Endodermal cell (in vitro differentiated cells): Measurements from ENCODE around the gene PPARG. TPM values are rescaled to one million over a fixed set of nuclear protein-coding genes. Genes with fewer than 3 reads are reported as not detected.

ENCODE experiments used
- DNase-seq: peaks from one replicate; pipeline ENCODE4 v3.0.0-alpha.2; 2017
- H3K27ac ChIP-seq: 2 replicates; pipeline ENCODE4 v1.5.1; 2013; ENCODE audit warnings: mild to moderate bottlenecking, low read depth, low read length, moderate library complexity
- H3K27me3 ChIP-seq: 2 replicates; pipeline ENCODE4 v1.6.1; 2013; ENCODE audit warnings: mild to moderate bottlenecking, low read length, moderate library complexity; ENCODE audit not compliant: insufficient read depth, control insufficient read depth, poor library complexity, severe bottlenecking
- H3K36me3 ChIP-seq: 2 replicates; pipeline ENCODE4 v1.7.0; 2013; ENCODE audit warnings: mild to moderate bottlenecking, low read length, moderate library complexity; ENCODE audit not compliant: control insufficient read depth, insufficient read depth
- H3K4me1 ChIP-seq: one replicate; pipeline ENCODE4 v1.7.0; 2013; ENCODE audit warnings: low read length; ENCODE audit not compliant: control insufficient read depth, insufficient read depth
- H3K4me3 ChIP-seq: 2 replicates; pipeline ENCODE4 v1.5.1; 2013; ENCODE audit warnings: mild to moderate bottlenecking, low read length, moderate library complexity
- H3K9ac ChIP-seq: 2 replicates; pipeline ENCODE4 v1.6.1; 2013; ENCODE audit warnings: mild to moderate bottlenecking, low read length, moderate library complexity; ENCODE audit not compliant: poor library complexity, severe bottlenecking; ENCODE audit errors: extremely low read depth
- H3K9me3 ChIP-seq: 2 replicates; pipeline ENCODE4 v1.6.1; 2013; ENCODE audit warnings: mild to moderate bottlenecking, low read length, moderate library complexity; ENCODE audit not compliant: control insufficient read depth
- H3K27ac Mint-ChIP-seq: 2 replicates; pipeline ENCODE4 v1.8.0; 2020; ENCODE audit warnings: mixed read lengths
- H3K27me3 Mint-ChIP-seq: 2 replicates; pipeline ENCODE4 v1.8.0; 2021; ENCODE audit warnings: mild to moderate bottlenecking, mixed read lengths; ENCODE audit not compliant: insufficient read depth
- H3K36me3 Mint-ChIP-seq: 2 replicates; pipeline ENCODE4 v1.8.0; 2020; ENCODE audit warnings: low read depth, mixed read lengths
- H3K4me1 Mint-ChIP-seq: 2 replicates; pipeline ENCODE4 v1.8.0; 2020; ENCODE audit warnings: mixed read lengths
- H3K4me3 Mint-ChIP-seq: 2 replicates; pipeline ENCODE4 v1.8.0; 2020; ENCODE audit warnings: mild to moderate bottlenecking, moderate library complexity, mixed read lengths
- H3K9me3 Mint-ChIP-seq: 2 replicates; pipeline ENCODE4 v1.8.0; 2020; ENCODE audit warnings: mild to moderate bottlenecking, mixed read lengths
- CTCF ChIP-seq: fragments of 200-600 bp; sonication (generic); conservative IDR thresholded peaks from 2 replicates; pipeline ENCODE4 v1.5.0; 2021; ENCODE audit warnings: antibody characterized with exemption, mild to moderate bottlenecking
- WGBS, 2 experiments: methylation state at CpG; one replicate each; pipeline versions ENCODE4 v1.1.5 to v1.1.7; 2013; ENCODE audit warnings: missing lambda C conversion rate in 2 of 2, mixed read lengths in 1 of 2; ENCODE audit not compliant: insufficient coverage in 1 of 2, insufficient read length in 1 of 2; 5-methylcytosine and 5-hydroxymethylcytosine counted together
- total RNA-seq, 2 donors: library from RNA; stranded (reverse); fragmentation: NEBNext Ultra II Directional in 1 of 2; extraction: Animal tissue kit (Norgen Biotek cat#: 25700) in 1 of 2; gene quantifications; 2 replicates in 1 of 2; 3 replicates in 1 of 2; pipeline ENCODE4 v1.2.1, GENCODE V29; 2021

PPARG gene
- total RNA-seq, 2 donors from 2014 or later = 3.8 to 4.5 TPM

- Histone ChIP-seq H3K36me3 (no peaks in the 10 kb centered on the region), H3K9ac (no peak overlapping the region), H3K4me3 (no peak overlapping the region), H3K9me3 (no peaks in the 10 kb centered on the region), H3K27me3 (no peaks in the 10 kb centered on the region), H3K27ac (no peak overlapping the region), H3K4me1 (no peaks in the 10 kb centered on the region)
- Mint-ChIP-seq H3K9me3 (no peaks in the 10 kb centered on the region), H3K36me3 (no peaks in the 10 kb centered on the region), H3K27ac (no peak overlapping the region), H3K4me1 (no peaks in the 10 kb centered on the region), H3K27me3 (no peaks in the 10 kb centered on the region), H3K4me3 (no peak overlapping the region)
- no peak for TF ChIP-seq CTCF
- no peak for DNase-seq
- WGBS, 2 experiments = 91 to 98% methylated on average over 4 to 5 of the region's 5 CpGs
Observed at GRCh38 chr3:12345141-12345561, 56.3 kb downstream of the PPARG start.

GRCh38 chr3:12345584-12346494 lies 57.0 kb downstream of the PPARG start:
- no peak overlapping the region for H3K4me3 Mint-ChIP-seq
- Histone ChIP-seq H3K4me1 (no peaks in the 10 kb centered on the region), H3K27ac (no peak overlapping the region), H3K36me3 (no peaks in the 10 kb centered on the region), H3K9me3 (no peaks in the 10 kb centered on the region), H3K4me3 (no peak overlapping the region), H3K9ac (no peak overlapping the region), H3K27me3 (no peaks in the 10 kb centered on the region)
- no peak for DNase-seq
- H3K4me1 Mint-ChIP-seq = no peaks in the 10 kb centered on the region
- no peak overlapping the region for H3K27ac Mint-ChIP-seq
- no peaks in the 10 kb centered on the region for H3K27me3 Mint-ChIP-seq
- H3K9me3 Mint-ChIP-seq = no peaks in the 10 kb centered on the region
- TF ChIP-seq CTCF = no peak
- WGBS, 2 experiments = 90% methylated on average over 6 to 8 of the region's 8 CpGs
- no peaks in the 10 kb centered on the region for H3K36me3 Mint-ChIP-seq

GRCh38 chr3:12347301-12347700 lies 58.4 kb downstream of the PPARG start:
- Histone ChIP-seq H3K36me3 (no peaks in the 10 kb centered on the region), H3K4me3 (no peak overlapping the region), H3K9me3 (no peaks in the 10 kb centered on the region), H3K27ac (no peak overlapping the region), H3K27me3 (peaks cover 14% of the 10 kb centered on the region), H3K9ac (no peak overlapping the region), H3K4me1 (no peaks in the 10 kb centered on the region)
- H3K36me3 Mint-ChIP-seq = no peaks in the 10 kb centered on the region
- no peaks in the 10 kb centered on the region for H3K4me1 Mint-ChIP-seq
- DNase-seq = no peak
- 87 to 93% methylated on average over 3 of the region's 3 CpGs for WGBS, 2 experiments
- H3K27me3 Mint-ChIP-seq = peaks cover 11% of the 10 kb centered on the region
- no peak overlapping the region for H3K27ac Mint-ChIP-seq
- no peak overlapping the region for H3K4me3 Mint-ChIP-seq
- no peaks in the 10 kb centered on the region for H3K9me3 Mint-ChIP-seq
- no peak for TF ChIP-seq CTCF
